DMS79 (cell line): ENCODE data around the gene PPL.

Experiments used
- DNase-seq: peaks from one replicate; lab custom pipeline; 2025; lab: John Stamatoyannopoulos, UW

Gene PPL

GRCh38 chr16:4864728-4865127 is 72.2 kb downstream of the PPL start:
- no peak for DNase-seq

GRCh38 chr16:4862639-4863038 is 74.3 kb downstream of the PPL start:
- no peak for DNase-seq

GRCh38 chr16:4860727-4861342 is 76.1 kb downstream of the PPL start:
- DNase-seq, result no peak

- no peak for DNase-seq
These were observed 77.1 kb downstream of the PPL start for GRCh38 chr16:4859900-4860255.

- no peak for DNase-seq
These were observed 77.6 kb downstream of the PPL start for GRCh38 chr16:4859190-4859899.

- DNase-seq, result no peak
These were observed 81.1 kb downstream of the PPL start for GRCh38 chr16:4855804-4856203.

GRCh38 chr16:4855371-4855770 is 81.6 kb downstream of the PPL start:
- no peak for DNase-seq

- DNase-seq, result no peak
These were observed 84.6 kb downstream of the PPL start for GRCh38 chr16:4852221-4852872.

GRCh38 chr16:4850211-4850610 is 86.7 kb downstream of the PPL start:
- DNase-seq, result no peak

GRCh38 chr16:4847774-4848587 is 89.0 kb downstream of the PPL start:
- peak; percentile 11 for DNase-seq

GRCh38 chr16:4846901-4847773 is 89.8 kb downstream of the PPL start, which contains the start of the genes GLYR1 and UBN1:
TSS of gene GLYR1 (minus strand) at chr16:4847288. CDS start at chr16:4847265, 23 bp downstream.
TSS of gene UBN1 (plus strand) at chr16:4847481. CDS start at chr16:4852918, 5,437 bp downstream.
- DNase-seq, result peak; percentile 92

GRCh38 chr16:4846503-4846900 is 90.4 kb downstream of the PPL start:
- no peak for DNase-seq

- DNase-seq, result no peak
These were observed 96.0 kb downstream of the PPL start for GRCh38 chr16:4840984-4841383.

- DNase-seq, result no peak
These were observed 97.0 kb downstream of the PPL start for GRCh38 chr16:4839942-4840341.

GRCh38 chr16:4837733-4838501 is 99.0 kb downstream of the PPL start:
- no peak for DNase-seq

- DNase-seq, result no peak
These were observed 100.2 kb downstream of the PPL start for GRCh38 chr16:4836727-4837126.

GRCh38 chr16:4833584-4833983 is 103.4 kb downstream of the PPL start:
- no peak for DNase-seq

GRCh38 chr16:4832698-4833343 is 104.1 kb downstream of the PPL start:
- no peak for DNase-seq
